Neuronal stem cell (in vitro differentiated cells): ENCODE results near the gene NFAM1.

Source experiments
- DNase-seq: peaks from one replicate; pipeline ENCODE4 v3.0.0-alpha.2; 2013; ENCODE audit warnings: low spot score
- H2AFZ ChIP-seq: one replicate; pipeline ENCODE4 v1.6.1; 2013; ENCODE audit warnings: mild to moderate bottlenecking, low read length, inconsistent platforms
- H2AK5ac ChIP-seq: 2 replicates; pipeline ENCODE4 v1.6.1; 2013; ENCODE audit warnings: low read depth, mild to moderate bottlenecking, inconsistent platforms, low read length, moderate library complexity, mixed read lengths
- H2BK120ac ChIP-seq: 2 replicates; pipeline ENCODE4 v1.6.1; 2013; ENCODE audit warnings: low read depth, mild to moderate bottlenecking, inconsistent platforms, low read length, moderate library complexity, mixed read lengths
- H2BK12ac ChIP-seq: one replicate; pipeline ENCODE4 v1.6.1; 2013; ENCODE audit warnings: low read length, inconsistent platforms
- H2BK15ac ChIP-seq: 2 replicates; pipeline ENCODE4 v1.6.1; 2013; ENCODE audit warnings: mild to moderate bottlenecking, low read length, inconsistent platforms, mixed read lengths
- H2BK5ac ChIP-seq: one replicate; pipeline ENCODE4 v1.6.1; 2013; ENCODE audit warnings: inconsistent platforms, mild to moderate bottlenecking, low read length, moderate library complexity
- H3K14ac ChIP-seq: one replicate; pipeline ENCODE4 v1.6.1; 2013; ENCODE audit warnings: low read length, inconsistent platforms
- H3K18ac ChIP-seq: 2 replicates; pipeline ENCODE4 v1.6.1; 2013; ENCODE audit warnings: low read length, inconsistent platforms
- H3K23ac ChIP-seq: 2 replicates; pipeline ENCODE4 v1.6.1; 2013; ENCODE audit warnings: low read depth, mild to moderate bottlenecking, mixed read lengths, low read length, inconsistent platforms; ENCODE audit not compliant: poor library complexity
- H3K27ac ChIP-seq: replicated peaks from 3 replicates; pipeline ENCODE4 v1.5.1; 2013; ENCODE audit warnings: low read length, inconsistent platforms
- H3K27me3 ChIP-seq, 3 experiments: 2 replicates each; pipeline ENCODE4 v1.6.1; 2013; ENCODE audit warnings: low read length in 3 of 3, mild to moderate bottlenecking in 2 of 3, inconsistent platforms in 1 of 3, low read depth in 1 of 3, mixed read lengths in 1 of 3, moderate library complexity in 1 of 3; ENCODE audit not compliant: control insufficient read depth in 3 of 3, insufficient read depth in 3 of 3
- H3K36me3 ChIP-seq, 2 donors: replicated peaks in 1 of 2; 2 replicates each; pipeline ENCODE4 v1.6.1; 2013; ENCODE audit warnings: low read length in 2 of 2; ENCODE audit not compliant: control insufficient read depth in 2 of 2, insufficient read depth in 2 of 2
- H3K4ac ChIP-seq: 2 replicates; pipeline ENCODE4 v1.6.1; 2013; ENCODE audit warnings: inconsistent platforms, mild to moderate bottlenecking, low read length, moderate library complexity
- H3K4me1 ChIP-seq, 2 donors: 1 replicate in 1 of 2; 2 replicates in 1 of 2; pipeline ENCODE4 v1.6.1; 2013; ENCODE audit warnings: low read length in 2 of 2, low read depth in 1 of 2; ENCODE audit not compliant: control insufficient read depth in 2 of 2, insufficient read depth in 1 of 2
- H3K4me2 ChIP-seq: one replicate; pipeline ENCODE4 v1.6.1; 2013; ENCODE audit warnings: mild to moderate bottlenecking, low read length, inconsistent platforms; ENCODE audit not compliant: insufficient read depth, poor library complexity, severe bottlenecking
- H3K4me3 ChIP-seq, 2 donors: 2 replicates each; pipeline ENCODE4 v1.5.1; 2013; ENCODE audit warnings: low read length in 2 of 2, mild to moderate bottlenecking in 2 of 2, inconsistent platforms in 1 of 2, moderate library complexity in 1 of 2
- H3K79me1 ChIP-seq: one replicate; pipeline ENCODE4 v1.6.1; 2013; ENCODE audit warnings: low read depth, mild to moderate bottlenecking, inconsistent platforms, low read length, moderate library complexity
- H3K9ac ChIP-seq: one replicate; pipeline ENCODE4 v1.6.1; 2013; ENCODE audit warnings: mild to moderate bottlenecking, low read depth, low read length, inconsistent platforms; ENCODE audit not compliant: poor library complexity
- H3K9me3 ChIP-seq, 2 donors: replicated peaks in 1 of 2; 2 replicates each; pipeline versions ENCODE3 to v1.6.1; 2013; ENCODE audit warnings: low read length in 2 of 2, mild to moderate bottlenecking in 2 of 2, inconsistent platforms in 1 of 2, low read depth in 1 of 2, mixed read lengths in 1 of 2, moderate library complexity in 1 of 2; ENCODE audit not compliant: control insufficient read depth in 2 of 2, insufficient read depth in 1 of 2
- H4K8ac ChIP-seq: one replicate; pipeline ENCODE4 v1.6.1; 2013; ENCODE audit warnings: low read depth, mild to moderate bottlenecking, inconsistent platforms, low read length, moderate library complexity
- H4K91ac ChIP-seq: one replicate; pipeline ENCODE4 v1.6.1; 2013; ENCODE audit warnings: low read length, low read depth, mild to moderate bottlenecking, inconsistent platforms; ENCODE audit not compliant: poor library complexity
- WGBS, 2 donors: extraction: QIAGEN DNeasy Blood & Tissue Kit; methylation state at CpG; one replicate each; pipeline ENCODE4 v1.1.7; 2013; ENCODE audit warnings: missing lambda C conversion rate in 2 of 2, mixed read lengths in 1 of 2; ENCODE audit not compliant: insufficient read length in 2 of 2, insufficient replicate concordance in 1 of 2; ENCODE audit errors: extremely low coverage in 2 of 2; 5-methylcytosine and 5-hydroxymethylcytosine counted together

NFAM1 gene

DNA sequence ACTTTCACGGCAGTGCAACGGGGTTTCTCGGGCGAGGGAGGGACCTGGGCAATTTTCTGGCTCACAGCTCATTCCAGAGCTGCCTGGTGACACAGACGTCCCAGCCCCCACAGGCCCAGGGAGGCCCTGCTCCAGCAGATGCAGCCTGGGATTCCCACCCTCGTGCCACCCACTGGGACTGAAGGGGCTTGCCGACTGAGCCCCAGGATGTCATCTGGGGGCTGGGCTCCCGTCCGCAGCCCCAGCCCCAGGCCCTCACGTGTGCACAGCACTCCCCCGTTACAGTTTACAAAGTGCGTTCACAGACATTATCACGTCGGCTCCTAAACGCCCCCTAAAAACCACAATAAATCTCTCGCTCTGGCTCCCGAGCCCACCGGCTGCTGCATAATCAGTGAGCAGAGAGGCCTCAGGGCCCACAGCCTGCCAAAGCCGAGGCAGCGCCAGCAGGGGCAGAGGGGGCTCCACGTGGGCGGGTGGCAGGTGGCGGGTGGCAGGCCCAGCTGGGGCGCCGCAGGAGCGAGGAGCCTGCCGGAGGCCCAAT lies 84.8 kb downstream of the NFAM1 start:
- WGBS, 2 donors: no CpG with 5 or more reads among the region's 27 CpGs
- H3K27me3 ChIP-seq: peaks cover 0 to 3% (median 0%) of the 10 kb centered on the region in 3 experiments
- no peaks in the 10 kb centered on the region for H3K9me3 ChIP-seq
- peak overlapping the region; percentile 40 for H3K14ac ChIP-seq
- H3K4me2 ChIP-seq: no peak overlapping the region
- H4K91ac ChIP-seq: no peak overlapping the region
- peak overlapping the region; percentile 58 for H3K23ac ChIP-seq
- H2BK15ac ChIP-seq: peak overlapping the region; percentile 80
- no peak overlapping the region for H3K27ac ChIP-seq
- no peaks in the 10 kb centered on the region for H3K79me1 ChIP-seq
- no peak overlapping the region for H3K4me3 ChIP-seq
- H3K36me3 ChIP-seq: no peaks in the 10 kb centered on the region
- peak overlapping the region; percentile 15 for H3K9ac ChIP-seq
- peak overlapping the region; percentile 76 for H2AFZ ChIP-seq
- H3K18ac ChIP-seq: peak overlapping the region; percentile 87
- H2BK12ac ChIP-seq: peak overlapping the region; percentile 75
- H3K4me1 ChIP-seq: peaks cover 7 to 26% of the 10 kb centered on the region in 2 donors
- peak overlapping the region; percentile 45 for H3K4ac ChIP-seq
- DNase-seq: no peak
- no peak overlapping the region for H2BK120ac ChIP-seq
- peak overlapping the region; percentile 53 for H4K8ac ChIP-seq
- H2AK5ac ChIP-seq: peak overlapping the region; percentile 80
- H2BK5ac ChIP-seq: peak overlapping the region; percentile 29

DNA sequence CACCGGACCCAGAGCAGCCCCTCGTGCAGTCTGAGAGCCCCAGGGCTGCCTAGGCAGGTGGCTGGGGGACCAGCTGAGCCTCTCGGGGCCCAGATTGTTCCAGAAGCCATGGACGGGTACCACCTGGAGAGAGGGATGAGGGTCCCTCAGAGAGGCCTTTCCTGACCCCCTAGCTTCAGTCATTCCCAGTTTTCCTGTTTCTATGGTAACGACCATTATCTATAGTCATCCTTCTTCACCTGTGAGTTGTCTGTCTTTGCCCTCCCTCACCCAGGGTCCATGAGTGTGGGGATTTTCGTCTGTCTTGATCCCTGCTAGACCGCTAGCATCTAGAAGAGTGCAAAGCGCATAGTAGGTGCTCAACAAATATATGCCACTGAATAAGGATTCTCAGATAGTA lies 85.5 kb downstream of the NFAM1 start:
- Histone ChIP-seq H3K4me1 (peaks cover 7 to 30% of the 10 kb centered on the region in 2 donors), H2BK120ac (no peak overlapping the region), H3K36me3 (no peaks in the 10 kb centered on the region), H3K4me2 (no peak overlapping the region), H2BK15ac (peak overlapping the region; percentile 80), H2AFZ (peak overlapping the region; percentile 76), H2AK5ac (peak overlapping the region; percentile 80), H3K27me3 (peaks cover 0 to 3% (median 0%) of the 10 kb centered on the region in 3 experiments), H4K8ac (no peak overlapping the region), H3K4ac (no peak overlapping the region), H4K91ac (no peak overlapping the region), H3K18ac (no peak overlapping the region), H3K4me3 (no peak overlapping the region), H3K14ac (no peak overlapping the region), H2BK12ac (peak overlapping the region; percentile 75), H3K23ac (no peak overlapping the region), H3K9ac (no peak overlapping the region), H3K27ac (no peak overlapping the region), H3K9me3 (no peaks in the 10 kb centered on the region), H3K79me1 (no peaks in the 10 kb centered on the region), H2BK5ac (peak overlapping the region; percentile 29)
- no peak for DNase-seq
- no CpG with 5 or more reads among the region's 8 CpGs for WGBS, 2 donors

DNA sequence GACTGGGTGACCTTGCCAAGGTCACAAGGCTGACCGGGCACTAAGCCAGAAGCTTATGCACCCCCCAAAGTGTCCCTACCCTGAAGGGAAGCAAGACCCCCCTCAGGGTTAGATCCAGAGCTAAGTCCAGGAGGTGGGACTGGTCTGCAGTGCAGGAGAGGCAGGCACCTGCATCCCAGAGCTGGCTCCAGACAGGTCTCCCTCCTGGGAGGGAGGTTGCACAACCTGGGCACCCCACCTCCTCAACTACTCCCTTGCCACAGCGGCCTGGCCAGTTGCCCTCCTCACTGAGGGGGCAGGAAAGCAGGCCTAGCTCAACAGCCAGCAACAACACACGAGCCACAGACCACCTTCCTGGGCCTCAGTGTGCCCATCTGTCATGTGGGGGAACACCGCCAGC lies 86.7 kb downstream of the NFAM1 start:
- Histone ChIP-seq H3K36me3 (no peaks in the 10 kb centered on the region), H3K14ac (peak overlapping the region; percentile 60), H2AFZ (no peak overlapping the region), H3K18ac (peak overlapping the region; percentile 35), H3K79me1 (no peaks in the 10 kb centered on the region), H3K4me3 (no peak overlapping the region), H3K27ac (no peak overlapping the region), H3K4me2 (no peak overlapping the region), H2BK12ac (peak overlapping the region; percentile 28), H4K91ac (no peak overlapping the region), H3K4me1 (peaks cover 14 to 36% of the 10 kb centered on the region in 2 donors), H3K23ac (peak overlapping the region; percentile 4), H3K4ac (no peak overlapping the region), H2BK15ac (peak overlapping the region; percentile 56), H2AK5ac (no peak overlapping the region), H3K9me3 (no peaks in the 10 kb centered on the region), H2BK120ac (no peak overlapping the region), H3K9ac (no peak overlapping the region), H2BK5ac (no peak overlapping the region), H3K27me3 (peaks cover 0 to 5% (median 0%) of the 10 kb centered on the region in 3 experiments), H4K8ac (no peak overlapping the region)
- WGBS, 2 donors: no CpG with 5 or more reads among the region's 4 CpGs
- DNase-seq: no peak

DNA sequence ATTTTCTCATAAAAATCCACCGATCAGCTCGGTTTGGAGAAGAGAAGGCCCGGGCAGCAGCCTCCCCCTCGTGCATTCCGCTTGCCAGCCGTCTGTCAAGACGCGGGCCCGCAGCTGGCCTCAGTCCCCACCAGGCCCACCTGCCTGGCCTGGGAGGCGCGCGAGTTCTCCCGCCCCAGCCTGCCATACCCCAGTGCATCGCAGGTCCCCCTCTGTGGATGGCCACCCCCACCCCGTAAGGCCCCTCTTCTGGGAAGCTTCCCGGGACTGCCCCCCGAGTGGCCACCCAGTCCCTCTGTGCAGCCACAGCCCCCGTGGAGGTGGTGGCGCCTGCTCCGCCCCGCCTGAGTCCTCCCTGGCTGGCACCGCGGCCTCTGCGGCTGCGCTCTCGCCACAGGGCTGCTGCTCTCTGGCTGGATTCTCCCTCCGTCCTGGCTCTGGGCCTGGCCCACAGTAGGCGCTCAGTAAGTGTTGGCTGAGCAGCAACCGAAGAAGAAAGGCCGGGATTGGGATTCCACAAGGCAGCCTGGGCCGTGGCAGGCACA lies 87.8 kb downstream of the NFAM1 start:
- peaks cover 4% of the 10 kb centered on the region for H3K79me1 ChIP-seq
- no peak overlapping the region for H4K91ac ChIP-seq
- DNase-seq: no peak
- no peak overlapping the region for H4K8ac ChIP-seq
- H3K36me3 ChIP-seq: no peaks in the 10 kb centered on the region
- H3K9ac ChIP-seq: no peak overlapping the region
- H3K4me2 ChIP-seq: no peak overlapping the region
- no peak overlapping the region for H3K14ac ChIP-seq
- H2AK5ac ChIP-seq: peak overlapping the region; percentile 68
- peak overlapping the region; percentile 77 for H3K4ac ChIP-seq
- H3K9me3 ChIP-seq: no peaks in the 10 kb centered on the region
- no peak overlapping the region for H2BK120ac ChIP-seq
- H3K27ac ChIP-seq: no peak overlapping the region
- H2BK12ac ChIP-seq: no peak overlapping the region
- peak overlapping the region; percentile 93 for H3K18ac ChIP-seq
- H2BK5ac ChIP-seq: no peak overlapping the region
- peaks cover 0 to 5% (median 0%) of the 10 kb centered on the region in 3 experiments for H3K27me3 ChIP-seq
- H3K23ac ChIP-seq: peak overlapping the region; percentile 4
- H3K4me3 ChIP-seq: no peak overlapping the region
- peak overlapping the region; percentile 61 for H2AFZ ChIP-seq
- no CpG with 5 or more reads among the region's 31 CpGs for WGBS, 2 donors
- peaks cover 18 to 36% of the 10 kb centered on the region in 2 donors for H3K4me1 ChIP-seq
- peak overlapping the region; percentile 83 for H2BK15ac ChIP-seq
